GM21825 (cell line): ENCODE data around the gene MUC21.
"Not testable (repeated sequence)": the region's sequence is repeated elsewhere in the genome, so short reads cannot be mapped to it uniquely, and the experiment has no call there.

Experiments used
- ATAC-seq: cut with Tn5 transposase; IDR thresholded peaks from one replicate; pipeline ENCODE4 v1.9.1; 2021; ENCODE audit warnings: mild to moderate bottlenecking, moderate library complexity; ENCODE audit not compliant: unreplicated experiment

The MUC21 gene

GRCh38 chr6:30966154-30966553 is 17.4 kb upstream of the MUC21 start:
- no peak for ATAC-seq

GRCh38 chr6:30969171-30969570 is 14.3 kb upstream of the MUC21 start:
- not testable (repeated sequence) for ATAC-seq

- ATAC-seq, result no peak
These were observed 12.6 kb upstream of the MUC21 start for GRCh38 chr6:30970946-30971345.

- ATAC-seq, result no peak
These were observed 10.7 kb upstream of the MUC21 start for GRCh38 chr6:30972816-30973215.

GRCh38 chr6:30974490-30975252 is 8.8 kb upstream of the MUC21 start:
- no peak for ATAC-seq

- no peak for ATAC-seq
These were observed 4.4 kb upstream of the MUC21 start for GRCh38 chr6:30979141-30979540.

GRCh38 chr6:30979690-30980089 is 3.8 kb upstream of the MUC21 start:
- ATAC-seq, result no peak

- ATAC-seq, result no peak
These were observed 1.4 kb upstream of the MUC21 start for GRCh38 chr6:30981942-30982772.

GRCh38 chr6:30985490-30985889 is 2.0 kb downstream of the MUC21 start:
- no peak for ATAC-seq

GRCh38 chr6:30987304-30987703 is 3.8 kb downstream of the MUC21 start:
- ATAC-seq, result no peak

GRCh38 chr6:30988209-30988825 is 4.8 kb downstream of the MUC21 start:
- no peak for ATAC-seq

GRCh38 chr6:30990422-30991086 is 7.0 kb downstream of the MUC21 start:
- no peak for ATAC-seq

- no peak for ATAC-seq
These were observed 8.4 kb downstream of the MUC21 start for GRCh38 chr6:30991891-30992290.

GRCh38 chr6:30997301-30997700 is 13.8 kb downstream of the MUC21 start:
- no peak for ATAC-seq

- ATAC-seq, result no peak
These were observed 15.3 kb downstream of the MUC21 start for GRCh38 chr6:30998785-30999184.

- ATAC-seq, result not testable (repeated sequence)
These were observed 16.7 kb downstream of the MUC21 start for GRCh38 chr6:31000067-31000860.

- no peak for ATAC-seq
These were observed 17.9 kb downstream of the MUC21 start for GRCh38 chr6:31001281-31001888.

GRCh38 chr6:31002471-31002870 is 19.0 kb downstream of the MUC21 start:
- no peak for ATAC-seq

GRCh38 chr6:31004794-31005193 is 21.3 kb downstream of the MUC21 start:
- ATAC-seq, result no peak
